ENCODE data around the gene PIGS.

GRCh38 chr17:28530250-28530649 lies 41.1 kb downstream of the PIGS start:
- TF ChIP-seq, protein P1, sequence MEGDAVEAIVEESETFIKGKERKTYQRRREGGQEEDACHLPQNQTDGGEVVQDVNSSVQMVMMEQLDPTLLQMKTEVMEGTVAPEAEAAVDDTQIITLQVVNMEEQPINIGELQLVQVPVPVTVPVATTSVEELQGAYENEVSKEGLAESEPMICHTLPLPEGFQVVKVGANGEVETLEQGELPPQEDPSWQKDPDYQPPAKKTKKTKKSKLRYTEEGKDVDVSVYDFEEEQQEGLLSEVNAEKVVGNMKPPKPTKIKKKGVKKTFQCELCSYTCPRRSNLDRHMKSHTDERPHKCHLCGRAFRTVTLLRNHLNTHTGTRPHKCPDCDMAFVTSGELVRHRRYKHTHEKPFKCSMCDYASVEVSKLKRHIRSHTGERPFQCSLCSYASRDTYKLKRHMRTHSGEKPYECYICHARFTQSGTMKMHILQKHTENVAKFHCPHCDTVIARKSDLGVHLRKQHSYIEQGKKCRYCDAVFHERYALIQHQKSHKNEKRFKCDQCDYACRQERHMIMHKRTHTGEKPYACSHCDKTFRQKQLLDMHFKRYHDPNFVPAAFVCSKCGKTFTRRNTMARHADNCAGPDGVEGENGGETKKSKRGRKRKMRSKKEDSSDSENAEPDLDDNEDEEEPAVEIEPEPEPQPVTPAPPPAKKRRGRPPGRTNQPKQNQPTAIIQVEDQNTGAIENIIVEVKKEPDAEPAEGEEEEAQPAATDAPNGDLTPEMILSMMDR (IDR thresholded peaks at IDR 0.05), result no peak
- no peak for TF ChIP-seq POLR2A (IDR thresholded peaks at IDR 0.05; ENCODE audit: low read depth)
- TF ChIP-seq POLR2AphosphoS5 (IDR thresholded peaks at IDR 0.05), result no peak
- no peak for TF ChIP-seq EP300 (IDR thresholded peaks at IDR 0.05)
